Chondrocyte (in vitro differentiated cells): ENCODE measurements around the gene BICDL1. TPM values are rescaled to one million over a fixed set of nuclear protein-coding genes. Genes with fewer than 3 reads are reported as not detected.

Experiments
- DNase-seq: peaks from one replicate; pipeline ENCODE4 v3.0.0; 2021; ENCODE audit warnings: mixed read lengths, low spot score
- H3K27ac Mint-ChIP-seq: one replicate; pipeline ENCODE4 v1.8.0; 2021; ENCODE audit warnings: mild to moderate bottlenecking, moderate library complexity, mixed read lengths; ENCODE audit not compliant: unreplicated experiment
- H3K27me3 Mint-ChIP-seq: 2 replicates; pipeline ENCODE4 v1.8.0; 2021; ENCODE audit warnings: low read depth, mixed read lengths
- H3K36me3 Mint-ChIP-seq: 2 replicates; pipeline ENCODE4 v1.8.0; 2021; ENCODE audit warnings: low read depth, mixed read lengths
- H3K4me1 Mint-ChIP-seq: 2 replicates; pipeline ENCODE4 v1.8.0; 2021; ENCODE audit warnings: low read depth, mild to moderate bottlenecking, mixed read lengths
- H3K4me3 Mint-ChIP-seq: one replicate; pipeline ENCODE4 v1.8.0; 2021; ENCODE audit warnings: mild to moderate bottlenecking, moderate library complexity, mixed read lengths; ENCODE audit not compliant: unreplicated experiment
- H3K9me3 Mint-ChIP-seq: 2 replicates; pipeline ENCODE4 v1.8.0; 2021; ENCODE audit warnings: low read depth, mixed read lengths
- total RNA-seq: library from RNA; stranded (reverse); gene quantifications from 3 replicates; pipeline ENCODE4 v1.2.1, GENCODE V29; 2021
- TF ChIP-seq, protein P1 (sequence below): fragments of 200-600 bp; sonication (generic); IDR thresholded peaks from 2 replicates; pipeline ENCODE4 v1.5.0; 2021; ENCODE audit warnings: antibody characterized with exemption, mild to moderate bottlenecking, moderate library complexity

The BICDL1 gene
- total RNA-seq, 1 donor from 2014 or later, result 0.45 TPM

DNA sequence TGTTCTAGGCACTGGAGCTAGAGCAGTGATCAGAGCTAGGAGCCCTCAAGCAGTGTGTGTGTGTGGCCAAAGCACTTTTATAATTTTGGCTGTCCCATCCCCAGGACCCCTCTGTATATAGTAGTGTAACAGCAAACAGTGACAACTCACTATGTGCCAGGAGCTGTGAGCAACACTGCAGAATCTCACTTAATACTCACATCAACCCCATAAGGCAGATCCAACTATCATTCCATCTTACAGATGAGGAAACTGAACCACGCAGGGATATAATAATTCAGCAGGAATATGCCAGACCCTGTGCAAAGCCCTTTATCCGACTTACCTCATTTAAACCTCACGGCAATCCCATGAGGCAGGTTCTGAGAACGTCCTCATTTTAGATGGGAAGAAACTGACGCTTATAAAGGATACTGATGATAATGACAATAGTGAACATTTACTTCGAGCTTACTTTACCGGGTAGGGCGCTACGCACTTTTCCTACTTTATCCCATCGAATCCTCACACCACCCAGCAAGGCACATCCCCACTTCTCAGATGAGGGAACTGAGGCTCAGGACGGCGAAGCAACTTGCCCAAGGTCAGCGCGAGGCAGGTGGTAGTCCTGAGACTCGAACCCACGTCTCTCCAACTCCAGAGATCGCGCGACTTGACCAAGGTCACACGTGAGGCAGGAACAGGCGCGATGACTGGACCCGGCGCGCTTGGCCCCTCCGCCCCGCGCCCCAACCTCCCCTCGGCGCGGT is 126.8 kb downstream of the BICDL1 start:
- Mint-ChIP-seq H3K36me3 (peaks cover 1% of the 10 kb centered on the region), H3K27me3 (no peaks in the 10 kb centered on the region), H3K4me1 (peaks cover 69% of the 10 kb centered on the region), H3K27ac (peak overlapping the region; percentile 95), H3K4me3 (peak overlapping the region; percentile 98), H3K9me3 (no peaks in the 10 kb centered on the region)
- no peak for DNase-seq
- TF ChIP-seq, protein P1, sequence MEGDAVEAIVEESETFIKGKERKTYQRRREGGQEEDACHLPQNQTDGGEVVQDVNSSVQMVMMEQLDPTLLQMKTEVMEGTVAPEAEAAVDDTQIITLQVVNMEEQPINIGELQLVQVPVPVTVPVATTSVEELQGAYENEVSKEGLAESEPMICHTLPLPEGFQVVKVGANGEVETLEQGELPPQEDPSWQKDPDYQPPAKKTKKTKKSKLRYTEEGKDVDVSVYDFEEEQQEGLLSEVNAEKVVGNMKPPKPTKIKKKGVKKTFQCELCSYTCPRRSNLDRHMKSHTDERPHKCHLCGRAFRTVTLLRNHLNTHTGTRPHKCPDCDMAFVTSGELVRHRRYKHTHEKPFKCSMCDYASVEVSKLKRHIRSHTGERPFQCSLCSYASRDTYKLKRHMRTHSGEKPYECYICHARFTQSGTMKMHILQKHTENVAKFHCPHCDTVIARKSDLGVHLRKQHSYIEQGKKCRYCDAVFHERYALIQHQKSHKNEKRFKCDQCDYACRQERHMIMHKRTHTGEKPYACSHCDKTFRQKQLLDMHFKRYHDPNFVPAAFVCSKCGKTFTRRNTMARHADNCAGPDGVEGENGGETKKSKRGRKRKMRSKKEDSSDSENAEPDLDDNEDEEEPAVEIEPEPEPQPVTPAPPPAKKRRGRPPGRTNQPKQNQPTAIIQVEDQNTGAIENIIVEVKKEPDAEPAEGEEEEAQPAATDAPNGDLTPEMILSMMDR, result no peak

GRCh38 chr12:120116441-120116791 is 127.4 kb downstream of the BICDL1 start, which contains the start of gene RAB35:
TSS of gene RAB35 (minus strand) at chr12:120116753. CDS start at chr12:120116650, 103 bp downstream.
- no peak for DNase-seq
- Mint-ChIP-seq H3K36me3 (peaks cover 1% of the 10 kb centered on the region), H3K27me3 (no peaks in the 10 kb centered on the region), H3K4me3 (peak within 1 kb of the TSS; percentile 98), H3K9me3 (no peaks in the 10 kb centered on the region), H3K4me1 (peaks cover 66% of the 10 kb centered on the region), H3K27ac (peak within 1 kb of the TSS; percentile 95)
- TF ChIP-seq, protein P1, result no peak

GRCh38 chr12:120116792-120117651 is 128.0 kb downstream of the BICDL1 start:
- H3K36me3 Mint-ChIP-seq, result peaks cover 1% of the 10 kb centered on the region
- no peaks in the 10 kb centered on the region for H3K27me3 Mint-ChIP-seq
- no peaks in the 10 kb centered on the region for H3K9me3 Mint-ChIP-seq
- H3K4me3 Mint-ChIP-seq, result peak overlapping the region; percentile 83
- peaks cover 63% of the 10 kb centered on the region for H3K4me1 Mint-ChIP-seq
- DNase-seq, result peak; percentile 97
- H3K27ac Mint-ChIP-seq, result peak overlapping the region; percentile 85
- TF ChIP-seq, protein P1, result no peak

GRCh38 chr12:120117961-120118320 is 128.9 kb downstream of the BICDL1 start:
- H3K4me3 Mint-ChIP-seq, result peak overlapping the region; percentile 83
- peaks cover 1% of the 10 kb centered on the region for H3K36me3 Mint-ChIP-seq
- H3K27me3 Mint-ChIP-seq, result no peaks in the 10 kb centered on the region
- DNase-seq, result no peak
- no peaks in the 10 kb centered on the region for H3K9me3 Mint-ChIP-seq
- TF ChIP-seq, protein P1, result no peak
- peaks cover 58% of the 10 kb centered on the region for H3K4me1 Mint-ChIP-seq
- H3K27ac Mint-ChIP-seq, result peak overlapping the region; percentile 83

- Mint-ChIP-seq H3K4me1 (peaks cover 55% of the 10 kb centered on the region), H3K4me3 (peak overlapping the region; percentile 83), H3K9me3 (no peaks in the 10 kb centered on the region), H3K27ac (peak overlapping the region; percentile 83), H3K36me3 (peaks cover 1% of the 10 kb centered on the region), H3K27me3 (no peaks in the 10 kb centered on the region)
- DNase-seq, result no peak
- TF ChIP-seq, protein P1, result no peak
Observed at GRCh38 chr12:120118321-120119061, 129.5 kb downstream of the BICDL1 start.
